Endothelial cell of umbilical vein (primary cell): ENCODE results near the gene DSE. TPM values are rescaled to one million over a fixed set of nuclear protein-coding genes. Genes with fewer than 3 reads are reported as not detected.

Source experiments
- BruUV-seq: library from RNA; stranded (reverse); fragments of 400-500 nt; replicated peaks from 2 replicates; lab custom pipeline; 2021; lab: Mats Ljungman, UMichigan
- CTCF ChIA-PET: fragments of 300-600, 350-600 bp; sonication (Branson Sonifier 250); formaldehyde crosslinking; loops from one replicate; lab custom pipeline; 2021; ENCODE audit warnings: antibody characterized with exemption, inconsistent platforms; lab: Charles Lee
- POLR2A ChIA-PET: fragments of 300-600, 350-600 bp; sonication (Branson Sonifier 250); formaldehyde crosslinking; loops from one replicate; lab custom pipeline; 2021; ENCODE audit warnings: antibody characterized with exemption, inconsistent platforms; lab: Charles Lee
- DNase-seq: peaks from one replicate; pipeline ENCODE4 v3.0.0-alpha.2; 2011; ENCODE audit warnings: low read depth, low spot score
- FAIRE-seq: peaks from 2 replicates; lab custom pipeline; 2011; peaks lifted over from hg19 to GRCh38; lab: Jason Lieb, UNC
- H2AFZ ChIP-seq: 2 replicates; pipeline ENCODE4 v1.6.0; 2012; ENCODE audit warnings: low read depth, low read length, control low read depth, inconsistent platforms
- H3K27ac ChIP-seq: 2 replicates; pipeline ENCODE4 v1.5.1; 2011; ENCODE audit warnings: low read depth, mild to moderate bottlenecking, control low read depth, low read length, moderate library complexity; ENCODE audit not compliant: insufficient read depth
- H3K27me3 ChIP-seq, 2 experiments: 2 replicates each; pipeline versions ENCODE4 v1.6.0 to v1.6.1; 2011; ENCODE audit warnings: low read length in 2 of 2, mixed read lengths in 1 of 2; ENCODE audit not compliant: control insufficient read depth in 2 of 2, insufficient read depth in 2 of 2
- H3K36me3 ChIP-seq, 2 experiments: 2 replicates in 1 of 2; 3 replicates in 1 of 2; pipeline ENCODE4 v1.5.1; 2011; ENCODE audit warnings: low read length in 2 of 2, mild to moderate bottlenecking in 1 of 2, moderate library complexity in 1 of 2; ENCODE audit not compliant: control insufficient read depth in 2 of 2, insufficient read depth in 2 of 2; ENCODE audit errors: extremely low read depth in 1 of 2
- H3K4me1 ChIP-seq: 3 replicates; pipeline ENCODE4 v1.5.1; 2011; ENCODE audit warnings: mild to moderate bottlenecking, low read length; ENCODE audit not compliant: control insufficient read depth, insufficient read depth; ENCODE audit errors: extremely low read depth
- H3K4me2 ChIP-seq: 2 replicates; pipeline ENCODE4 v1.6.1; 2011; ENCODE audit warnings: low read length, control low read depth, mixed read lengths; ENCODE audit not compliant: insufficient read depth
- H3K4me3 ChIP-seq, 3 experiments: fragments of 200-600 bp in 1 of 3; sonication (generic), shearing (Covaris generic) in 1 of 3; replicated peaks in 1 of 3; 2 replicates each; pipeline ENCODE4 v1.5.1; 2011 to 2016; ENCODE audit warnings: control low read depth in 3 of 3, low read length in 3 of 3, mild to moderate bottlenecking in 2 of 3, inconsistent platforms in 1 of 3, low read depth in 1 of 3, moderate library complexity in 1 of 3; ENCODE audit not compliant: insufficient read depth in 1 of 3
- H3K79me2 ChIP-seq: 2 replicates; pipeline ENCODE4 v1.6.0; 2012; ENCODE audit warnings: low read length, inconsistent platforms; ENCODE audit not compliant: control insufficient read depth, insufficient read depth
- H3K9ac ChIP-seq: replicated peaks from 2 replicates; pipeline ENCODE3; 2011; ENCODE audit warnings: low read length, control low read depth; ENCODE audit not compliant: insufficient read depth; ENCODE audit errors: extremely low read depth
- H3K9me1 ChIP-seq: replicated peaks from 3 replicates; pipeline ENCODE4 v1.6.0; 2011; ENCODE audit warnings: mild to moderate bottlenecking, low read length; ENCODE audit not compliant: control insufficient read depth, insufficient read depth; ENCODE audit errors: extremely low read depth
- H3K9me3 ChIP-seq: replicated peaks from 2 replicates; pipeline ENCODE4 v1.5.1; 2012; ENCODE audit warnings: low read length, inconsistent platforms; ENCODE audit not compliant: control insufficient read depth, insufficient read depth
- H4K20me1 ChIP-seq: replicated peaks from 2 replicates; pipeline ENCODE3; 2011; ENCODE audit warnings: mild to moderate bottlenecking, low read length; ENCODE audit not compliant: control insufficient read depth, insufficient read depth; ENCODE audit errors: extremely low read depth
- EZH2 ChIP-seq: IDR thresholded peaks from 2 replicates; pipeline ENCODE4 v1.6.1; 2012; ENCODE audit warnings: borderline replicate concordance, low read depth, mild to moderate bottlenecking, moderate library complexity, low read length, inconsistent platforms; ENCODE audit not compliant: severe bottlenecking
- FOS ChIP-seq: IDR thresholded peaks from 2 replicates; pipeline ENCODE4 v1.6.1; 2011; ENCODE audit warnings: mild to moderate bottlenecking, low read length, moderate library complexity, borderline replicate concordance; ENCODE audit not compliant: insufficient read depth
- GATA2 ChIP-seq: IDR thresholded peaks from 2 replicates; pipeline ENCODE4 v1.7.0; 2011; ENCODE audit warnings: low read depth, mild to moderate bottlenecking, moderate library complexity, mixed read lengths, low read length; ENCODE audit not compliant: insufficient read length, insufficient read depth
- JUN ChIP-seq: IDR thresholded peaks from 2 replicates; pipeline ENCODE4 v1.6.1; 2011; ENCODE audit warnings: borderline replicate concordance, low read depth; ENCODE audit not compliant: insufficient read length, insufficient read depth
- MYC ChIP-seq: IDR thresholded peaks from one replicate; pipeline ENCODE4 v1.6.1; 2011; ENCODE audit warnings: mild to moderate bottlenecking, low read depth, low read length
- POLR2A ChIP-seq: IDR thresholded peaks from 2 replicates; pipeline ENCODE4 v1.6.1; 2012; ENCODE audit warnings: low read depth, mild to moderate bottlenecking, control low read depth, low read length
- POLR2AphosphoS5 ChIP-seq: IDR thresholded peaks from 2 replicates; pipeline ENCODE4 v1.6.1; 2012; ENCODE audit warnings: low read depth, mild to moderate bottlenecking, control low read depth, low read length, moderate library complexity; ENCODE audit not compliant: insufficient read depth
- dilution Hi-C: fragments of 300-500 bp; cut with MboI; formaldehyde crosslinking; loops from one replicate; pipeline ENCODE4 v1.15.0; 2019; ENCODE audit warnings: low sequenced_read_pairs; ENCODE audit not compliant: extremely low pct_ligation_motif_present
- intact Hi-C: fragments of 100-400 bp; cut with micrococcal nuclease; formaldehyde crosslinking; loops from one replicate; pipeline ENCODE4 v1.10.0; 2022
- polyA plus RNA-seq, 4 experiments: library from polyadenylated mRNA; depleted of rRNA in 3 of 4; stranded (reverse) in 3 of 4; unstranded in 1 of 4; fragments of >200 nt; gene quantifications; 2 replicates each; pipeline versions ENCODE4 v1.2.1 to v1.2.3, GENCODE V29; 2011 to 2012; ENCODE audit warnings: missing spikeins in 1 of 4
- total RNA-seq: library from RNA; stranded (reverse); gene quantifications from 2 replicates; pipeline ENCODE4 v1.2.3, GENCODE V29; 2021
- TF ChIP-seq, protein P1 (sequence below), 2 donors: IDR thresholded peaks; 1 replicate in 1 of 2; 2 replicates in 1 of 2; pipeline ENCODE4 v1.5.1; 2011; ENCODE audit warnings: low read length in 2 of 2, mild to moderate bottlenecking in 2 of 2, moderate library complexity in 2 of 2, control low read depth in 1 of 2, inconsistent platforms in 1 of 2, low read depth in 1 of 2; ENCODE audit not compliant: insufficient read depth in 1 of 2; ENCODE audit errors: extremely low read depth in 1 of 2
- TF ChIP-seq, protein P2 (sequence below): IDR thresholded peaks from 2 replicates; pipeline ENCODE4 v1.6.1; 2011; ENCODE audit not compliant: insufficient read depth, insufficient read length

The DSE gene
- total and polyA plus RNA-seq, 2 donors (not counting 3 experiments of a cell fraction or from before 2014, with no cell fraction given): 12.0 to 25.0 TPM

DNA sequence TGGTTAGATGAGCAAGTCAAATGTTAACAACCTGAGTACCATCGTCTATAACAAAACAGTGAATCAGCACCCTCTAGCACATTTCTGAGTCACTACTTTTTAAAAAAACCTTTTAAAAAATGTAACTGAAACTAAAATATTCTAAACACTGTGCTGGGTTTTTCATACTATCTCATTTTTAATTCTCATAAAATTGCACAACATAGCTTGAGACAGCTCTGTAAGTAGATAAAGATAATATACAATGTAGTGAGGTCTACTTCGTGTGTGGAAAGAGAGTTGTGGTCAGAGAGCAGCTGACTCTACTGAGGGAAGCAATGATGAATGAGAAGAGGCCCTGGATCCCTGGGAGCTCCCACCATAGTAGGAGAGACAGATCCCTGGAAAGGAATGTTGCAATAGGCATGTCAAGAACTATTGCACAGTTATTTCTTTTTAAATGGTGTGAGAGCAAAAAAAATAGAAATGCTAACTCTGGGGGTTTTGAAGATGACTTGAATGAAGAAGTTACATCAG, 76.8 kb downstream of the DSE start:
- Histone ChIP-seq H3K36me3 (no peaks in the 10 kb centered on the region), H3K27me3 (no peaks in the 10 kb centered on the region), H4K20me1 (no peaks in the 10 kb centered on the region), H3K4me1 (peaks cover 3% of the 10 kb centered on the region), H3K79me2 (no peaks in the 10 kb centered on the region), H3K27ac (no peak overlapping the region), H3K9me3 (no peaks in the 10 kb centered on the region), H3K4me3 (no peak overlapping the region), H3K9ac (no peak overlapping the region), H3K9me1 (no peaks in the 10 kb centered on the region), H2AFZ (no peak overlapping the region), H3K4me2 (no peak overlapping the region)
- TF ChIP-seq POLR2AphosphoS5 (no peak), MYC (no peak), POLR2A (no peak), JUN (no peak)
- TF ChIP-seq, protein P1, sequence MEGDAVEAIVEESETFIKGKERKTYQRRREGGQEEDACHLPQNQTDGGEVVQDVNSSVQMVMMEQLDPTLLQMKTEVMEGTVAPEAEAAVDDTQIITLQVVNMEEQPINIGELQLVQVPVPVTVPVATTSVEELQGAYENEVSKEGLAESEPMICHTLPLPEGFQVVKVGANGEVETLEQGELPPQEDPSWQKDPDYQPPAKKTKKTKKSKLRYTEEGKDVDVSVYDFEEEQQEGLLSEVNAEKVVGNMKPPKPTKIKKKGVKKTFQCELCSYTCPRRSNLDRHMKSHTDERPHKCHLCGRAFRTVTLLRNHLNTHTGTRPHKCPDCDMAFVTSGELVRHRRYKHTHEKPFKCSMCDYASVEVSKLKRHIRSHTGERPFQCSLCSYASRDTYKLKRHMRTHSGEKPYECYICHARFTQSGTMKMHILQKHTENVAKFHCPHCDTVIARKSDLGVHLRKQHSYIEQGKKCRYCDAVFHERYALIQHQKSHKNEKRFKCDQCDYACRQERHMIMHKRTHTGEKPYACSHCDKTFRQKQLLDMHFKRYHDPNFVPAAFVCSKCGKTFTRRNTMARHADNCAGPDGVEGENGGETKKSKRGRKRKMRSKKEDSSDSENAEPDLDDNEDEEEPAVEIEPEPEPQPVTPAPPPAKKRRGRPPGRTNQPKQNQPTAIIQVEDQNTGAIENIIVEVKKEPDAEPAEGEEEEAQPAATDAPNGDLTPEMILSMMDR (IDR thresholded peaks at IDR 0.05; ENCODE audit: extremely low read depth in 1 of 2, insufficient read depth in 1 of 2, low read depth in 1 of 2, low read length in 2 of 2): no peak
- TF ChIP-seq, protein P2, sequence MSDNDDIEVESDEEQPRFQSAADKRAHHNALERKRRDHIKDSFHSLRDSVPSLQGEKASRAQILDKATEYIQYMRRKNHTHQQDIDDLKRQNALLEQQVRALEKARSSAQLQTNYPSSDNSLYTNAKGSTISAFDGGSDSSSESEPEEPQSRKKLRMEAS: no peak
- BruUV-seq: no TSS peak
- intact Hi-C loops: no loop called here
- POLR2A ChIA-PET: no interaction called here
- dilution Hi-C loops: no loop called here
- FAIRE-seq (no peak), DNase-seq (no peak)
- CTCF ChIA-PET: interaction anchor here (1.0 to 3.9 kb wide), 3 partner anchors 13 to 160 kb away, joined by 3 to 21 read pairs (median 3); partner anchors contain the start of gene CALHM5

DNA sequence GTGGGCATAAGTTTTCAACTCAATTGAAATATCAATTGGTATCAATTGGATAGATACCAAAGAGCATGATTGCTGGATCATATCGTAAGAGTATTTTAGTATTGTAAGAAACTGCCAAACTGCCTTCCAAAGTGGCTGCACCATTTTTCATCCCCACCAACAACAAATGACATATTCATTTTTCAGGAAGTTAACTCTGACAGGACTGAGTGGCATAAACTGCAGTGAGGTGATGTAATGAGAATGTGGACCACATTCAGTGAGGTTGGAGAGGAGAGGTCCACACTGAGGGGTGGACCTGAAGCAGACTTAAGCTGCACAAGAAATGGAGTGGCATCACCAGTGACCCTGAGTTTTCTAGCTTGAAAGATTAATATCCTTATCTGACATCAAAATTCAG, 78.8 kb downstream of the DSE start:
- no peak overlapping the region for H3K9ac ChIP-seq
- peaks cover 3% of the 10 kb centered on the region for H3K4me1 ChIP-seq
- ChIA-PET POLR2A (no interaction called here), CTCF (no interaction called here)
- no peaks in the 10 kb centered on the region for H4K20me1 ChIP-seq
- H3K27me3 ChIP-seq: no peaks in the 10 kb centered on the region
- H2AFZ ChIP-seq: no peak overlapping the region
- FAIRE-seq (no peak), DNase-seq (no peak)
- no peak overlapping the region for H3K4me2 ChIP-seq
- TF ChIP-seq GATA2 (no peak), MYC (no peak), FOS (no peak), POLR2A (no peak), POLR2AphosphoS5 (no peak), JUN (no peak), EZH2 (no peak)
- TF ChIP-seq, protein P2: no peak
- TF ChIP-seq, protein P1 (IDR thresholded peaks at IDR 0.05; ENCODE audit: extremely low read depth in 1 of 2, insufficient read depth in 1 of 2, low read depth in 1 of 2, low read length in 2 of 2): no peak
- no peaks in the 10 kb centered on the region for H3K9me1 ChIP-seq
- intact Hi-C loops: no loop called here
- no peak overlapping the region for H3K27ac ChIP-seq
- H3K79me2 ChIP-seq: no peaks in the 10 kb centered on the region
- no peaks in the 10 kb centered on the region for H3K9me3 ChIP-seq
- BruUV-seq: no TSS peak
- no peak overlapping the region for H3K4me3 ChIP-seq
- H3K36me3 ChIP-seq: no peaks in the 10 kb centered on the region
- dilution Hi-C loops: no loop called here
